SIG-M5 treated with dmso at 0.1 percent for 504 hours (cell line): ENCODE measurements around the gene RHCG.

Experiments used
- DNase-seq: peaks from one replicate; lab custom pipeline; 2025; ENCODE audit not compliant: unreplicated experiment; lab: John Stamatoyannopoulos, UW

The RHCG gene

GRCh38 chr15:89446255-89446891 lies 50.0 kb downstream of the RHCG start:
- no peak for DNase-seq

GRCh38 chr15:89445518-89445917 lies 50.9 kb downstream of the RHCG start:
- DNase-seq, result no peak

- DNase-seq, result no peak
Measured at GRCh38 chr15:89444241-89445225, 51.9 kb downstream of the RHCG start.

- no peak for DNase-seq
Measured at GRCh38 chr15:89443581-89443980, 52.8 kb downstream of the RHCG start.

GRCh38 chr15:89442671-89443307 lies 53.6 kb downstream of the RHCG start:
- peak; percentile 44 for DNase-seq

- DNase-seq, result no peak
Measured at GRCh38 chr15:89442155-89442554, 54.2 kb downstream of the RHCG start.

GRCh38 chr15:89441295-89441812 lies 55.0 kb downstream of the RHCG start:
- peak; percentile 78 for DNase-seq

GRCh38 chr15:89439764-89440163 lies 56.6 kb downstream of the RHCG start:
- DNase-seq, result no peak

GRCh38 chr15:89436560-89437311 lies 59.6 kb downstream of the RHCG start:
- DNase-seq, result no peak

- DNase-seq, result no peak
Measured at GRCh38 chr15:89435362-89435761, 61.0 kb downstream of the RHCG start.

GRCh38 chr15:89433686-89434085 lies 62.7 kb downstream of the RHCG start:
- DNase-seq, result no peak

GRCh38 chr15:89430530-89431341 lies 65.6 kb downstream of the RHCG start:
- peak; percentile 67 for DNase-seq

GRCh38 chr15:89429986-89430385 lies 66.4 kb downstream of the RHCG start:
- DNase-seq, result no peak

- no peak for DNase-seq
Measured at GRCh38 chr15:89429023-89429422, 67.4 kb downstream of the RHCG start.

GRCh38 chr15:89428246-89428645 lies 68.1 kb downstream of the RHCG start:
- no peak for DNase-seq

- no peak for DNase-seq
Measured at GRCh38 chr15:89426500-89426899, 69.9 kb downstream of the RHCG start.

GRCh38 chr15:89423981-89424380 lies 72.4 kb downstream of the RHCG start:
- DNase-seq, result no peak
